NB4 (cell line): Measurements from ENCODE around the gene CACNA1F.

ENCODE experiments used
- CTCF ChIP-seq: IDR thresholded peaks from one replicate; pipeline ENCODE4 v1.5.1; 2012; ENCODE audit warnings: low read depth, low read length
- MAX ChIP-seq: IDR thresholded peaks from 2 replicates; pipeline ENCODE4 v1.6.1; 2011; ENCODE audit warnings: low read depth, low read length
- POLR2A ChIP-seq: IDR thresholded peaks from 2 replicates; pipeline ENCODE4 v1.6.1; 2011; ENCODE audit warnings: mild to moderate bottlenecking; ENCODE audit not compliant: insufficient read length; ENCODE audit errors: extremely low read depth

DNA sequence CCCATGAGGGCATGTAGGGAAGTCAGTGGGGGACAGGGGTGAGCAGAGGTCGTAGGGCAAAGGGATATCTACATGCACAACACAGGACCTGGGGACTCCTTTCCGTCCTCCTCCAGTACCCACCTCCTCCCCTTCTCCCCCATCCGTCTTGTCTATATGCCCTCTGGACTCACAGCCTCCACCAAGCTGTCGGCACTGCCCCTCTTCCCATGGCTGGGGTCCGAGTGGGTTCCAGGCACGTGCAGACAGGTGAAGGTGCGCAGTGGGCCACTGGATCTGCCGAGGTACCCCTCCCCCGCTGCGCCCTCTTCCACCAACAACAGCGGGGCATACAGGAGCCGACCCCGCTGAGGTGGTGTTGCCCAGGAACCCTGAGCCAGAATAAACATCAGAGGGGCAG is 27.7 kb downstream of the CACNA1F start:
- TF ChIP-seq CTCF (no peak), POLR2A (no peak), MAX (no peak)
